Peyer's patch (tissue), 4 donors: ENCODE data around the gene NCOA7. TPM values are rescaled to one million over a fixed set of nuclear protein-coding genes. Genes with fewer than 3 reads are reported as not detected.

Experiments
- DNase-seq, 3 donors: peaks; one replicate each; pipeline ENCODE4 v3.0.0-alpha.2; 2017 to 2019
- H3K27ac ChIP-seq, 4 donors: fragments of 200-600 bp; sonication (generic); one replicate each; pipeline ENCODE4 v1.5.1; 2016 to 2019
- H3K27me3 ChIP-seq, 2 donors: fragments of 200-600 bp; sonication (generic); one replicate each; pipeline ENCODE4 v1.5.1; 2019
- H3K36me3 ChIP-seq, 3 donors: fragments of 200-600 bp; sonication (generic); one replicate each; pipeline ENCODE4 v1.5.1; 2016 to 2019
- H3K4me1 ChIP-seq, 4 donors: fragments of 200-600 bp; sonication (generic); one replicate each; pipeline ENCODE4 v1.5.1; 2016 to 2019
- H3K4me3 ChIP-seq, 4 donors: fragments of 200-600 bp; sonication (generic); 1 replicate in 3 of 4; 2 replicates in 1 of 4; pipeline ENCODE4 v1.5.1; 2016 to 2019; ENCODE audit warnings: mild to moderate bottlenecking in 1 of 4
- H3K9me3 ChIP-seq, 4 donors: fragments of 200-600 bp; sonication (generic); one replicate each; pipeline ENCODE4 v1.5.1; 2016 to 2019; ENCODE audit warnings: mild to moderate bottlenecking in 1 of 4
- POLR2A ChIP-seq, 2 donors: fragments of 450-650 bp; IDR thresholded peaks; one replicate each; pipeline ENCODE4 v1.5.1; 2017; ENCODE audit warnings: antibody characterized with exemption in 2 of 2, mild to moderate bottlenecking in 2 of 2, moderate library complexity in 2 of 2
- total RNA-seq, 4 donors: library from RNA; depleted of rRNA; stranded (reverse); fragments of >200 nt; gene quantifications; one replicate each; pipeline ENCODE4 v1.1.0, GENCODE V29; 2016
- TF ChIP-seq, protein P1 (sequence below), 6 experiments: fragments of 450-650 bp in 4 of 6; fragments of 200-600 bp in 2 of 6; sonication (generic) in 1 of 6; IDR thresholded peaks; one replicate each; pipeline ENCODE4 v1.5.1; 2017 to 2019; ENCODE audit warnings: antibody characterized with exemption in 6 of 6, mild to moderate bottlenecking in 3 of 6, moderate library complexity in 1 of 6

NCOA7 gene
- total RNA-seq, 4 donors from 2014 or later = 15.4 to 80.9 (median 27.7) TPM

DNA sequence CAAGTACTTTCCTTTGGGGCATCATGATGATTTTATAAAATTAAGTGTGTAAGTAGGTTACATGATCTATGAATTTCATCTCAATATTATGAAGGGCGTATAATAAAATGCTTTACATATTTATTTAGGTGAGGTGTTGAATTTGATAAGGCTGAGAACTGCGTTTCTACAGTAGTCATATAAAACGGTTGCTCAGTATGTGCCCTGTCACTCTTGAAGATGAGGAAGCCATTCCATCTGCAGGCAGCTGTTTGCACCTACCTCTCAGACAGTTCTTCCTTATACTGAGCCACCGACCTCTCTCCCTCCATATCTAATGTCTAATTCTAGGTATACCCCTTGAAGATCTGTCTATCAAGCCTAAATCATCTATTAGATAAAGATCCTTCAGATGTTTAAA, 16.1 kb downstream of the NCOA7 start:
- Histone ChIP-seq H3K4me1 (peaks cover 0 to 18% (median 0%) of the 10 kb centered on the region in 4 donors), H3K36me3 (no peaks in the 10 kb centered on the region), H3K27me3 (no peaks in the 10 kb centered on the region), H3K4me3 (no peak overlapping the region), H3K9me3 (no peaks in the 10 kb centered on the region), H3K27ac (peak overlapping the region in 1 of 4 donors; percentile 17)
- TF ChIP-seq, protein P1, sequence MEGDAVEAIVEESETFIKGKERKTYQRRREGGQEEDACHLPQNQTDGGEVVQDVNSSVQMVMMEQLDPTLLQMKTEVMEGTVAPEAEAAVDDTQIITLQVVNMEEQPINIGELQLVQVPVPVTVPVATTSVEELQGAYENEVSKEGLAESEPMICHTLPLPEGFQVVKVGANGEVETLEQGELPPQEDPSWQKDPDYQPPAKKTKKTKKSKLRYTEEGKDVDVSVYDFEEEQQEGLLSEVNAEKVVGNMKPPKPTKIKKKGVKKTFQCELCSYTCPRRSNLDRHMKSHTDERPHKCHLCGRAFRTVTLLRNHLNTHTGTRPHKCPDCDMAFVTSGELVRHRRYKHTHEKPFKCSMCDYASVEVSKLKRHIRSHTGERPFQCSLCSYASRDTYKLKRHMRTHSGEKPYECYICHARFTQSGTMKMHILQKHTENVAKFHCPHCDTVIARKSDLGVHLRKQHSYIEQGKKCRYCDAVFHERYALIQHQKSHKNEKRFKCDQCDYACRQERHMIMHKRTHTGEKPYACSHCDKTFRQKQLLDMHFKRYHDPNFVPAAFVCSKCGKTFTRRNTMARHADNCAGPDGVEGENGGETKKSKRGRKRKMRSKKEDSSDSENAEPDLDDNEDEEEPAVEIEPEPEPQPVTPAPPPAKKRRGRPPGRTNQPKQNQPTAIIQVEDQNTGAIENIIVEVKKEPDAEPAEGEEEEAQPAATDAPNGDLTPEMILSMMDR (IDR thresholded peaks at IDR 0.05) = no peak
- TF ChIP-seq POLR2A (IDR thresholded peaks at IDR 0.05) = no peak
- no peak for DNase-seq

DNA sequence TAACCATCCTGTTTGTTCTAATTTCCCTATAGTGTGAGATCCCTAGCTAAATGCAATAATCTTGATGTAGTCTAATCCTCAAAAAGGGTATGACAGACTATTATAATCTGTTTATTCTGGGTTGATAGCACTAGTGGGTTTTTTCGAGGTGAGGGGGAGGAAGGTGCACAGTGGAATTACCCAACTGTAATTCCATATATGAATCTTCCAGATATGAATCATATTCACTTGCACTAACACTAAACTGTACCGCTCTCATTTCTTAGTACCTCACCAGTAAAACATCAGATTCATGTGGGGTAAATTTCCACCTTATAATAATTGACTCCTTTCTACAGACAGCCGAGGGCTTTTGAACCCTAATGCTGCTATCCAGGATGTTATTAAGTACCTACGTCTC, 16.5 kb downstream of the NCOA7 start:
- Histone ChIP-seq H3K27me3 (no peaks in the 10 kb centered on the region), H3K36me3 (no peaks in the 10 kb centered on the region), H3K27ac (peak overlapping the region in 1 of 4 donors; percentile 17), H3K4me3 (no peak overlapping the region), H3K9me3 (no peaks in the 10 kb centered on the region), H3K4me1 (peaks cover 0 to 19% (median 0%) of the 10 kb centered on the region in 4 donors)
- DNase-seq = no peak
- TF ChIP-seq POLR2A (IDR thresholded peaks at IDR 0.05) = no peak
- TF ChIP-seq, protein P1 (IDR thresholded peaks at IDR 0.05) = no peak

DNA sequence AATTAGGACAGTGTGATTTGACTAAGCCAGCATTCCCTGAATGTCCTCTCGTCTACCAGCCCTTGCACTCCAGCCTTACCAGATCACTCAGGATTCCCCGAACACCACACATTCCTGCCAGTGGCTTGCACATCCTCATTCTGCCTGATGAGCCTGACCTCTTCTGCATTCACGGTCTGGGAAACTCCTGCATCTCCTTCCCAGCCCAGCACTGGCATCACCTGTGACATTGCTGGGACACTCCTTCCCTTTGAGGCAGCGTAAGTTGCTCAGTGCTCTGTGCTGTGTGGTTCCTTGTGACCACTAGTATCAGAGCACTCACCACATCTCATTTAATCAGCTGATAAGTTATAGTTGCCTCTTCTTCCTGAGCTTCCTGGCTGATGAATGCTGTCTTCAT, 17.3 kb downstream of the NCOA7 start:
- no peak overlapping the region for H3K4me3 ChIP-seq
- H3K9me3 ChIP-seq = no peaks in the 10 kb centered on the region
- no peak for TF ChIP-seq POLR2A (IDR thresholded peaks at IDR 0.05)
- TF ChIP-seq, protein P1 (IDR thresholded peaks at IDR 0.05) = no peak
- no peak for DNase-seq
- H3K4me1 ChIP-seq = peaks cover 0 to 26% (median 0%) of the 10 kb centered on the region in 4 donors
- H3K27me3 ChIP-seq = no peaks in the 10 kb centered on the region
- H3K36me3 ChIP-seq = no peaks in the 10 kb centered on the region
- no peak overlapping the region for H3K27ac ChIP-seq

GRCh38 chr6:125808591-125808990, 17.8 kb downstream of the NCOA7 start:
- H3K36me3 ChIP-seq = no peaks in the 10 kb centered on the region
- no peak for DNase-seq
- no peaks in the 10 kb centered on the region for H3K27me3 ChIP-seq
- H3K4me1 ChIP-seq = peaks cover 0 to 24% (median 0%) of the 10 kb centered on the region in 4 donors
- H3K27ac ChIP-seq = no peak overlapping the region
- TF ChIP-seq POLR2A (IDR thresholded peaks at IDR 0.05) = no peak
- TF ChIP-seq, protein P1 (IDR thresholded peaks at IDR 0.05) = no peak
- H3K9me3 ChIP-seq = no peaks in the 10 kb centered on the region
- H3K4me3 ChIP-seq = no peak overlapping the region

- no peak overlapping the region for H3K27ac ChIP-seq
- H3K9me3 ChIP-seq = no peaks in the 10 kb centered on the region
- no peaks in the 10 kb centered on the region for H3K27me3 ChIP-seq
- H3K36me3 ChIP-seq = no peaks in the 10 kb centered on the region
- peaks cover 0 to 25% (median 0%) of the 10 kb centered on the region in 4 donors for H3K4me1 ChIP-seq
- DNase-seq = no peak
- TF ChIP-seq, protein P1 (IDR thresholded peaks at IDR 0.05) = no peak
- TF ChIP-seq POLR2A (IDR thresholded peaks at IDR 0.05) = no peak
- no peak overlapping the region for H3K4me3 ChIP-seq
Measured at GRCh38 chr6:125809570-125810170, 18.9 kb downstream of the NCOA7 start.
